ENCODE measurements around the gene CDC40.
"Not testable (repeated sequence)": the region's sequence is repeated elsewhere in the genome, so short reads cannot be mapped to it uniquely, and the experiment has no call there.

Gene CDC40

DNA sequence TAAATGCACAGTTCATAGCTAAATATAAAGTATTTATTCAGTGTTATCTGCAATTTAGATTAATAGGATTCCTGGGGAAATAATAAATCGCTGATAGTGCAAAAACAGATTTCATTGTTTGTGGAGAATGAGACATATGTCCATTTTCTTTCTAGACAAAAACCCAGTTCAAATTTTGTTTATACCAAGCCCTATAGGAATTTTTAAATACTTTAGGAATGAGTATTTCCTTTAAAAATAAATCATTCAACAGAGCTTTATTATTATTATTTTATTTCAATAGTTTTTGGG is 91.5 kb downstream of the CDC40 start:
- DNase-seq = no peak

DNA sequence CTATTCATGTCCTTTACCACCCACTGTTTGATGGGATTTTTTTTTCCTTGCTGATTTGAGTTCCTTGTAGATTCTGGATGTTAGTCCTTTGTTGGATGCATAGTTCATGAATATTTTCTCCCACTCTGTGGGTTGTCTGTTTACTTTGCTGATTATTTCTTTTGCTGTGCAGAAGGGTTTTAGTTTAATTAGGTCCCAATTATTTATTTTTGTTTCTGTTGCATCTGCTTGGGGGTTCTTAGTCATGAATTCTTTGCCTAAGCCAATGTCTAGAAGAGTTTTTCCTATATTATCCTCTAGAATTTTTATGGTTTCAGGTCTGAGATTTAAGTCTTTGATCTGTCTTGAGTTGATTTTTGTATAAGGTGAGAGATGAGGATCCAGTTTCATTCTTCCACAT is 92.6 kb downstream of the CDC40 start:
- not testable (repeated sequence) for DNase-seq

DNA sequence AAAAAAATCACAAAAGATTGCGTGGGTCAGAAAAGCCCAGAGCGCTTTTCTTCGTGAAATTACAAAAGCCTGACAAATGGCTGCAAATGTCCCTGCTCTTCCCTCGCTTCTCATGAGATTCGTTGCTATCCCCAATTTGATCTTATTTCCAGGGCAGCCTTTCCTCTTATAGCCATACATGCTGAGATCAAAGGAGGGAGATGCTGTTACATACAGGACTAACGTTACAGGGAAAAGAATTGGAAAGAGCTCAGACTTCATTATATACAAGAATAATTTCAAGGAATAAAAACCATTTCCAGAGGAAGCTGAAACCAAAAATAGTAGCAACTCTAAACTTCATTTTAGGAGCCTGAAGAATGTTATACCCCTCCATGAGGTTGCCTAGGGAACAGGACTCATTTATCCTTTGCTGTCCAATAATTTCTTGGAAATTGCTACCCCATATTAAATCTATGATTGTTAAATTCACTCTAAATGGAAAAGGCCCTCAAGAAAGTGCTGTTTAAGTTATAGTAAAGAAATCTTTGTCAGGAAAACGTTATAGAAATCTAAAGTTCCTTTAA is 97.0 kb downstream of the CDC40 start:
- DNase-seq = no peak

All from fibroblast of skin of back (primary cell).